HepG2 (cell line): Measurements from ENCODE around the gene THRSP. TPM values are rescaled to one million over a fixed set of nuclear protein-coding genes. Genes with fewer than 3 reads are reported as not detected.
A peak's percentile ranks its signal among the peaks of the same experiment; 100 is the strongest.

ENCODE experiments used
- ATF1 ChIP-seq: IDR thresholded peaks from 2 replicates; pipeline ENCODE4 v1.6.1; 2016; ENCODE audit warnings: mild to moderate bottlenecking, control low read depth
- HNF4G ChIP-seq, 2 experiments: sonication (generic) in 1 of 2; formaldehyde crosslinking in 1 of 2; IDR thresholded peaks; 2 replicates each; pipeline versions ENCODE4 v1.4.0 to v1.6.1; 2011 to 2020; ENCODE audit warnings: borderline replicate concordance in 2 of 2, low read depth in 2 of 2, mild to moderate bottlenecking in 2 of 2, low read length in 1 of 2, missing genetic modification reagents in 1 of 2, moderate library complexity in 1 of 2
- MATR3 ChIP-seq: sonication (generic); formaldehyde crosslinking; IDR thresholded peaks from 2 replicates; pipeline ENCODE4 v1.4.0; 2020; ENCODE audit warnings: missing genetic modification reagents
- NCOA2 ChIP-seq: sonication (generic); formaldehyde crosslinking; IDR thresholded peaks from 2 replicates; pipeline ENCODE4 v1.8.0; 2022; ENCODE audit warnings: inconsistent platforms
- PRDM15 ChIP-seq: sonication (generic); formaldehyde crosslinking; IDR thresholded peaks from 2 replicates; pipeline ENCODE4 v1.4.0; 2020; ENCODE audit warnings: missing genetic modification reagents
- RAD51 ChIP-seq: fragments of 450-650 bp; IDR thresholded peaks from 2 replicates; pipeline ENCODE4 v1.6.1; 2016; ENCODE audit warnings: borderline replicate concordance
- TSC22D2 ChIP-seq: sonication (generic); formaldehyde crosslinking; IDR thresholded peaks from 2 replicates; pipeline ENCODE4 v1.5.1; 2020; ENCODE audit warnings: missing genetic modification reagents, mild to moderate bottlenecking, borderline replicate concordance
- ZNF841 ChIP-seq: sonication (generic); formaldehyde crosslinking; IDR thresholded peaks from 2 replicates; pipeline ENCODE4 v1.8.1; 2023; ENCODE audit warnings: missing genetic modification reagents, borderline replicate concordance
- ZSCAN21 ChIP-seq: sonication (generic); formaldehyde crosslinking; IDR thresholded peaks from 2 replicates; pipeline ENCODE4 v1.8.0; 2022; ENCODE audit warnings: mild to moderate bottlenecking, missing genetic modification reagents, moderate library complexity, borderline replicate concordance
- polyA plus RNA-seq, 8 experiments: library from polyadenylated mRNA; depleted of rRNA in 3 of 8; stranded (reverse) in 7 of 8; unstranded in 1 of 8; fragments of >200 nt; fragmentation: Illumina TruSeq in 4 of 8; extraction: Trizol in 4 of 8; gene quantifications; 2 replicates each; pipeline versions ENCODE4 v1.2.1 to v1.2.3, GENCODE V29; 2011 to 2016; ENCODE audit warnings: low read depth in 4 of 8, missing spikeins in 1 of 8, mixed read lengths in 1 of 8; ENCODE audit not compliant: insufficient read depth in 1 of 8
- total RNA-seq, 5 experiments: library from RNA; depleted of rRNA; stranded (reverse); fragments of >200 nt; fragmentation: Illumina TruSeq; extraction: Trizol; gene quantifications; 2 replicates each; pipeline ENCODE4 v1.2.3, GENCODE V29; 2016; ENCODE audit warnings: low read depth in 1 of 5
- TF ChIP-seq, protein P1 (sequence below): sonication (generic); formaldehyde crosslinking; IDR thresholded peaks from 2 replicates; pipeline ENCODE4 v1.8.1; 2023; ENCODE audit warnings: mild to moderate bottlenecking, missing genetic modification reagents, borderline replicate concordance
- TF ChIP-seq, protein P2 (sequence below): sonication (generic); formaldehyde crosslinking; IDR thresholded peaks from 2 replicates; pipeline ENCODE4 v1.5.1; 2020; ENCODE audit warnings: mild to moderate bottlenecking, missing genetic modification reagents, moderate library complexity
- TF ChIP-seq, protein P3 (sequence below): sonication (generic); formaldehyde crosslinking; IDR thresholded peaks from 2 replicates; pipeline ENCODE4 v1.5.0; 2020; ENCODE audit warnings: missing genetic modification reagents
- TF ChIP-seq, protein P4 (sequence below): sonication (generic); formaldehyde crosslinking; IDR thresholded peaks from 2 replicates; pipeline ENCODE4 v1.4.0; 2020; ENCODE audit warnings: missing genetic modification reagents, mild to moderate bottlenecking, borderline replicate concordance
- TF ChIP-seq, protein P5 (sequence below): sonication (generic); formaldehyde crosslinking; IDR thresholded peaks from 2 replicates; pipeline ENCODE4 v1.5.1; 2020; ENCODE audit warnings: missing genetic modification reagents, mild to moderate bottlenecking, borderline replicate concordance

THRSP gene
- total and polyA plus RNA-seq, 2 of the 13 experiments (the other 11 are each of a cell fraction or from before 2014, with no cell fraction given): 0.13 to 0.58 TPM

- TF ChIP-seq TSC22D2 (CRISPR knock-in tag): no peak
- TF ChIP-seq, protein P1, sequence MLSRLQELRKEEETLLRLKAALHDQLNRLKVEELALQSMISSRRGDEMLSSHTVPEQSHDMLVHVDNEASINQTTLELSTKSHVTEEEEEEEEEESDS (CRISPR knock-in tag): no peak
- TF ChIP-seq RAD51: no peak
- no peak for TF ChIP-seq ZNF841 (CRISPR knock-in tag)
- TF ChIP-seq MATR3: no peak
- 0 out of 2 replicates have a peak, but pooled peaks have one; percentile 37 for TF ChIP-seq PRDM15 (CRISPR knock-in tag)
- TF ChIP-seq, protein P2, sequence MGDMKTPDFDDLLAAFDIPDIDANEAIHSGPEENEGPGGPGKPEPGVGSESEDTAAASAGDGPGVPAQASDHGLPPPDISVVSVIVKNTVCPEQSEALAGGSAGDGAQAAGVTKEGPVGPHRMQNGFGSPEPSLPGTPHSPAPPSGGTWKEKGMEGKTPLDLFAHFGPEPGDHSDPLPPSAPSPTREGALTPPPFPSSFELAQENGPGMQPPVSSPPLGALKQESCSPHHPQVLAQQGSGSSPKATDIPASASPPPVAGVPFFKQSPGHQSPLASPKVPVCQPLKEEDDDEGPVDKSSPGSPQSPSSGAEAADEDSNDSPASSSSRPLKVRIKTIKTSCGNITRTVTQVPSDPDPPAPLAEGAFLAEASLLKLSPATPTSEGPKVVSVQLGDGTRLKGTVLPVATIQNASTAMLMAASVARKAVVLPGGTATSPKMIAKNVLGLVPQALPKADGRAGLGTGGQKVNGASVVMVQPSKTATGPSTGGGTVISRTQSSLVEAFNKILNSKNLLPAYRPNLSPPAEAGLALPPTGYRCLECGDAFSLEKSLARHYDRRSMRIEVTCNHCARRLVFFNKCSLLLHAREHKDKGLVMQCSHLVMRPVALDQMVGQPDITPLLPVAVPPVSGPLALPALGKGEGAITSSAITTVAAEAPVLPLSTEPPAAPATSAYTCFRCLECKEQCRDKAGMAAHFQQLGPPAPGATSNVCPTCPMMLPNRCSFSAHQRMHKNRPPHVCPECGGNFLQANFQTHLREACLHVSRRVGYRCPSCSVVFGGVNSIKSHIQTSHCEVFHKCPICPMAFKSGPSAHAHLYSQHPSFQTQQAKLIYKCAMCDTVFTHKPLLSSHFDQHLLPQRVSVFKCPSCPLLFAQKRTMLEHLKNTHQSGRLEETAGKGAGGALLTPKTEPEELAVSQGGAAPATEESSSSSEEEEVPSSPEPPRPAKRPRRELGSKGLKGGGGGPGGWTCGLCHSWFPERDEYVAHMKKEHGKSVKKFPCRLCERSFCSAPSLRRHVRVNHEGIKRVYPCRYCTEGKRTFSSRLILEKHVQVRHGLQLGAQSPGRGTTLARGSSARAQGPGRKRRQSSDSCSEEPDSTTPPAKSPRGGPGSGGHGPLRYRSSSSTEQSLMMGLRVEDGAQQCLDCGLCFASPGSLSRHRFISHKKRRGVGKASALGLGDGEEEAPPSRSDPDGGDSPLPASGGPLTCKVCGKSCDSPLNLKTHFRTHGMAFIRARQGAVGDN (CRISPR knock-in tag): peak; percentile 84
- TF ChIP-seq HNF4G (IDR thresholded peaks at IDR 0.05; ENCODE audit: borderline replicate concordance, low read depth, low read length): peak; percentile 67; the same call in 1 of the 2 replicates
- no peak for TF ChIP-seq HNF4G (CRISPR knock-in tag; IDR thresholded peaks at IDR 0.05; ENCODE audit: borderline replicate concordance, low read depth)
- no peak for TF ChIP-seq ATF1 (CRISPR knock-in tag)
- TF ChIP-seq, protein P3, sequence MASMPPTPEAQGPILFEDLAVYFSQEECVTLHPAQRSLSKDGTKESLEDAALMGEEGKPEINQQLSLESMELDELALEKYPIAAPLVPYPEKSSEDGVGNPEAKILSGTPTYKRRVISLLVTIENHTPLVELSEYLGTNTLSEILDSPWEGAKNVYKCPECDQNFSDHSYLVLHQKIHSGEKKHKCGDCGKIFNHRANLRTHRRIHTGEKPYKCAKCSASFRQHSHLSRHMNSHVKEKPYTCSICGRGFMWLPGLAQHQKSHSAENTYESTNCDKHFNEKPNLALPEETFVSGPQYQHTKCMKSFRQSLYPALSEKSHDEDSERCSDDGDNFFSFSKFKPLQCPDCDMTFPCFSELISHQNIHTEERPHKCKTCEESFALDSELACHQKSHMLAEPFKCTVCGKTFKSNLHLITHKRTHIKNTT (CRISPR knock-in tag): no peak
- TF ChIP-seq ZSCAN21 (CRISPR knock-in tag): no peak
- no peak; the same call in 1 of the 2 replicates for TF ChIP-seq NCOA2 (CRISPR knock-in tag)
- TF ChIP-seq, protein P4, sequence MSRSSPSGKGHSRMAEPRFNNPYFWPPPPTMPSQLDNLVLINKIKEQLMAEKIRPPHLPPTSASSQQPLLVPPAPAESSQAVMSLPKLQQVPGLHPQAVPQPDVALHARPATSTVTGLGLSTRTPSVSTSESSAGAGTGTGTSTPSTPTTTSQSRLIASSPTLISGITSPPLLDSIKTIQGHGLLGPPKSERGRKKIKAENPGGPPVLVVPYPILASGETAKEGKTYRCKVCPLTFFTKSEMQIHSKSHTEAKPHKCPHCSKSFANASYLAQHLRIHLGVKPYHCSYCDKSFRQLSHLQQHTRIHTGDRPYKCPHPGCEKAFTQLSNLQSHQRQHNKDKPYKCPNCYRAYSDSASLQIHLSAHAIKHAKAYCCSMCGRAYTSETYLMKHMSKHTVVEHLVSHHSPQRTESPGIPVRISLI: peak; percentile 94
- TF ChIP-seq, protein P5, sequence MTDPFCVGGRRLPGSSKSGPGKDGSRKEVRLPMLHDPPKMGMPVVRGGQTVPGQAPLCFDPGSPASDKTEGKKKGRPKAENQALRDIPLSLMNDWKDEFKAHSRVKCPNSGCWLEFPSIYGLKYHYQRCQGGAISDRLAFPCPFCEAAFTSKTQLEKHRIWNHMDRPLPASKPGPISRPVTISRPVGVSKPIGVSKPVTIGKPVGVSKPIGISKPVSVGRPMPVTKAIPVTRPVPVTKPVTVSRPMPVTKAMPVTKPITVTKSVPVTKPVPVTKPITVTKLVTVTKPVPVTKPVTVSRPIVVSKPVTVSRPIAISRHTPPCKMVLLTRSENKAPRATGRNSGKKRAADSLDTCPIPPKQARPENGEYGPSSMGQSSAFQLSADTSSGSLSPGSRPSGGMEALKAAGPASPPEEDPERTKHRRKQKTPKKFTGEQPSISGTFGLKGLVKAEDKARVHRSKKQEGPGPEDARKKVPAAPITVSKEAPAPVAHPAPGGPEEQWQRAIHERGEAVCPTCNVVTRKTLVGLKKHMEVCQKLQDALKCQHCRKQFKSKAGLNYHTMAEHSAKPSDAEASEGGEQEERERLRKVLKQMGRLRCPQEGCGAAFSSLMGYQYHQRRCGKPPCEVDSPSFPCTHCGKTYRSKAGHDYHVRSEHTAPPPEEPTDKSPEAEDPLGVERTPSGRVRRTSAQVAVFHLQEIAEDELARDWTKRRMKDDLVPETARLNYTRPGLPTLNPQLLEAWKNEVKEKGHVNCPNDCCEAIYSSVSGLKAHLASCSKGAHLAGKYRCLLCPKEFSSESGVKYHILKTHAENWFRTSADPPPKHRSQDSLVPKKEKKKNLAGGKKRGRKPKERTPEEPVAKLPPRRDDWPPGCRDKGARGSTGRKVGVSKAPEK (CRISPR knock-in tag): no peak
These were observed 24.9 kb upstream of the THRSP start (continued) for GRCh38 chr11:78038697-78039313.
